HepG2 (cell line): Measurements from ENCODE around the gene ITGA7. TPM values are rescaled to one million over a fixed set of nuclear protein-coding genes. Genes with fewer than 3 reads are reported as not detected.

Source experiments
- ARID2 ChIP-seq: sonication (generic); formaldehyde crosslinking; IDR thresholded peaks from 2 replicates; pipeline ENCODE4 v1.8.1; 2022; ENCODE audit warnings: mild to moderate bottlenecking, missing genetic modification reagents, borderline replicate concordance
- FOSL2 ChIP-seq: sonication (generic); formaldehyde crosslinking; IDR thresholded peaks from 2 replicates; pipeline ENCODE4 v1.4.0; 2020; ENCODE audit warnings: missing genetic modification reagents
- HNF4G ChIP-seq, 2 experiments: sonication (generic) in 1 of 2; formaldehyde crosslinking in 1 of 2; IDR thresholded peaks; 2 replicates each; pipeline versions ENCODE4 v1.4.0 to v1.6.1; 2011 to 2020; ENCODE audit warnings: borderline replicate concordance in 2 of 2, low read depth in 2 of 2, mild to moderate bottlenecking in 2 of 2, low read length in 1 of 2, missing genetic modification reagents in 1 of 2, moderate library complexity in 1 of 2
- MZF1 ChIP-seq: sonication (generic); formaldehyde crosslinking; IDR thresholded peaks from 2 replicates; pipeline ENCODE4 v1.8.1; 2023; ENCODE audit warnings: mild to moderate bottlenecking, missing genetic modification reagents, borderline replicate concordance
- NR2C2 ChIP-seq: sonication (generic); formaldehyde crosslinking; IDR thresholded peaks from 2 replicates; pipeline ENCODE4 v1.4.0; 2020; ENCODE audit warnings: missing genetic modification reagents, mild to moderate bottlenecking, moderate library complexity, borderline replicate concordance
- POLR2AphosphoS2 ChIP-seq: IDR thresholded peaks from 2 replicates; pipeline ENCODE4 v1.6.1; 2011; ENCODE audit warnings: low read depth, low read length, improper control_type of control experiment
- RBFOX2 ChIP-seq: fragments of 200-400 bp; formaldehyde crosslinking; IDR thresholded peaks from 2 replicates; pipeline ENCODE4 v1.6.1; 2017; ENCODE audit warnings: low read depth, mild to moderate bottlenecking, low read length
- SMC3 ChIP-seq: IDR thresholded peaks from 2 replicates; pipeline ENCODE4 v1.6.1; 2011; ENCODE audit warnings: low read length, improper control_type of control experiment
- SP1 ChIP-seq, 2 experiments: fragments of 450-650 bp in 1 of 2; sonication (generic) in 1 of 2; formaldehyde crosslinking in 1 of 2; IDR thresholded peaks; 2 replicates each; pipeline versions ENCODE4 v1.4.0 to v1.6.1; 2016 to 2020; ENCODE audit warnings: missing genetic modification reagents in 1 of 2
- STAT6 ChIP-seq: sonication (generic); formaldehyde crosslinking; IDR thresholded peaks from 2 replicates; pipeline ENCODE4 v1.4.0; 2020; ENCODE audit warnings: missing genetic modification reagents, mild to moderate bottlenecking, borderline replicate concordance
- SUZ12 ChIP-seq: fragments of 150-350 bp; IDR thresholded peaks from 2 replicates; pipeline ENCODE4 v1.6.1; 2014; ENCODE audit warnings: low read depth, low read length
- USF2 ChIP-seq, 2 experiments: sonication (generic) in 1 of 2; formaldehyde crosslinking in 1 of 2; IDR thresholded peaks; 2 replicates each; pipeline versions ENCODE4 v1.5.1 to v1.6.1; 2011 to 2020; ENCODE audit warnings: borderline replicate concordance in 1 of 2, low read depth in 1 of 2, low read length in 1 of 2, mild to moderate bottlenecking in 1 of 2, missing genetic modification reagents in 1 of 2, moderate library complexity in 1 of 2
- ZFP90 ChIP-seq: sonication (generic); formaldehyde crosslinking; IDR thresholded peaks from 2 replicates; pipeline ENCODE4 v1.8.0; 2022; ENCODE audit warnings: missing genetic modification reagents, mild to moderate bottlenecking, inconsistent platforms, borderline replicate concordance
- ZNF253 ChIP-seq: sonication (generic); formaldehyde crosslinking; IDR thresholded peaks from 2 replicates; pipeline ENCODE4 v1.8.0; 2022; ENCODE audit warnings: mild to moderate bottlenecking, missing genetic modification reagents, borderline replicate concordance
- ZNF549 ChIP-seq: sonication (generic); formaldehyde crosslinking; IDR thresholded peaks from 2 replicates; pipeline ENCODE4 v1.5.0; 2020; ENCODE audit warnings: missing genetic modification reagents
- ZNF556 ChIP-seq: sonication (generic); formaldehyde crosslinking; IDR thresholded peaks from 2 replicates; pipeline ENCODE4 v1.4.0; 2020; ENCODE audit warnings: mild to moderate bottlenecking, missing genetic modification reagents, borderline replicate concordance
- ZNF567 ChIP-seq: sonication (generic); formaldehyde crosslinking; IDR thresholded peaks from 2 replicates; pipeline ENCODE4 v1.8.1; 2023; ENCODE audit warnings: mild to moderate bottlenecking, missing genetic modification reagents, borderline replicate concordance
- ZNF576 ChIP-seq: sonication (generic); formaldehyde crosslinking; IDR thresholded peaks from 2 replicates; pipeline ENCODE4 v1.4.0; 2020; ENCODE audit warnings: mild to moderate bottlenecking, missing genetic modification reagents
- ZNF770 ChIP-seq: sonication (generic); formaldehyde crosslinking; IDR thresholded peaks from 2 replicates; pipeline ENCODE4 v1.5.0; 2020; ENCODE audit warnings: mild to moderate bottlenecking, missing genetic modification reagents
- ZSCAN20 ChIP-seq: sonication (generic); formaldehyde crosslinking; IDR thresholded peaks from 2 replicates; pipeline ENCODE4 v1.4.0; 2020; ENCODE audit warnings: missing genetic modification reagents, mild to moderate bottlenecking, borderline replicate concordance
- polyA plus RNA-seq, 8 experiments: library from polyadenylated mRNA; depleted of rRNA in 3 of 8; stranded (reverse) in 7 of 8; unstranded in 1 of 8; fragments of >200 nt; fragmentation: Illumina TruSeq in 4 of 8; extraction: Trizol in 4 of 8; gene quantifications; 2 replicates each; pipeline versions ENCODE4 v1.2.1 to v1.2.3, GENCODE V29; 2011 to 2016; ENCODE audit warnings: low read depth in 4 of 8, missing spikeins in 1 of 8, mixed read lengths in 1 of 8; ENCODE audit not compliant: insufficient read depth in 1 of 8
- total RNA-seq, 5 experiments: library from RNA; depleted of rRNA; stranded (reverse); fragments of >200 nt; fragmentation: Illumina TruSeq; extraction: Trizol; gene quantifications; 2 replicates each; pipeline ENCODE4 v1.2.3, GENCODE V29; 2016; ENCODE audit warnings: low read depth in 1 of 5

Gene ITGA7
- total and polyA plus RNA-seq, 2 of the 13 experiments (the other 11 are each of a cell fraction or from before 2014, with no cell fraction given) = 0.65 to 0.75 TPM

- no peak for TF ChIP-seq HNF4G (IDR thresholded peaks at IDR 0.05; ENCODE audit: borderline replicate concordance, low read depth, low read length)
- TF ChIP-seq HNF4G (CRISPR knock-in tag; IDR thresholded peaks at IDR 0.05; ENCODE audit: borderline replicate concordance, low read depth) = no peak
- no peak for TF ChIP-seq ZNF770 (CRISPR knock-in tag)
- no peak for TF ChIP-seq ZNF253 (CRISPR knock-in tag)
- TF ChIP-seq FOSL2 = no peak
- TF ChIP-seq RBFOX2 = no peak
- no peak for TF ChIP-seq ARID2 (CRISPR knock-in tag)
- TF ChIP-seq SP1 (IDR thresholded peaks at IDR 0.05) = no peak
- no peak for TF ChIP-seq SP1 (CRISPR knock-in tag; IDR thresholded peaks at IDR 0.05)
- TF ChIP-seq NR2C2 (CRISPR knock-in tag) = no peak
- no peak for TF ChIP-seq ZNF549 (CRISPR knock-in tag)
- TF ChIP-seq STAT6 (CRISPR knock-in tag) = no peak
- TF ChIP-seq POLR2AphosphoS2 = no peak
- TF ChIP-seq ZNF556 (CRISPR knock-in tag) = no peak
- TF ChIP-seq ZFP90 = no peak
- no peak for TF ChIP-seq ZNF567 (CRISPR knock-in tag)
- no peak for TF ChIP-seq SUZ12
- TF ChIP-seq USF2 (IDR thresholded peaks at IDR 0.05; ENCODE audit: low read depth, low read length) = no peak
- TF ChIP-seq USF2 (CRISPR knock-in tag; IDR thresholded peaks at IDR 0.05; ENCODE audit: borderline replicate concordance) = no peak
- no peak for TF ChIP-seq ZNF576 (CRISPR knock-in tag)
- TF ChIP-seq MZF1 (CRISPR knock-in tag) = no peak
- peak; percentile 86 for TF ChIP-seq SMC3
- no peak for TF ChIP-seq ZSCAN20
Observed at GRCh38 chr12:55736780-55737580, 29.3 kb upstream of the ITGA7 start (continued).
